Measurements from ENCODE around the gene GLIS1. TPM values are rescaled to one million over a fixed set of nuclear protein-coding genes. Genes with fewer than 3 reads are reported as not detected.

Gene GLIS1
- total and polyA plus RNA-seq, 11 donors = 0.06 to 0.35 (median 0.13) TPM; not detected in 6

GRCh38 chr1:53727461-53728092 lies 11.4 kb downstream of the GLIS1 start:
- WGBS, 4 donors = 92 to 95% (median 93%) methylated on average over 7 of the region's 7 CpGs
- TF ChIP-seq POLR2A (IDR thresholded peaks at IDR 0.05) = no peak
- no peak for TF ChIP-seq CTCF (IDR thresholded peaks at IDR 0.05)
- ATAC-seq = no peak

DNA sequence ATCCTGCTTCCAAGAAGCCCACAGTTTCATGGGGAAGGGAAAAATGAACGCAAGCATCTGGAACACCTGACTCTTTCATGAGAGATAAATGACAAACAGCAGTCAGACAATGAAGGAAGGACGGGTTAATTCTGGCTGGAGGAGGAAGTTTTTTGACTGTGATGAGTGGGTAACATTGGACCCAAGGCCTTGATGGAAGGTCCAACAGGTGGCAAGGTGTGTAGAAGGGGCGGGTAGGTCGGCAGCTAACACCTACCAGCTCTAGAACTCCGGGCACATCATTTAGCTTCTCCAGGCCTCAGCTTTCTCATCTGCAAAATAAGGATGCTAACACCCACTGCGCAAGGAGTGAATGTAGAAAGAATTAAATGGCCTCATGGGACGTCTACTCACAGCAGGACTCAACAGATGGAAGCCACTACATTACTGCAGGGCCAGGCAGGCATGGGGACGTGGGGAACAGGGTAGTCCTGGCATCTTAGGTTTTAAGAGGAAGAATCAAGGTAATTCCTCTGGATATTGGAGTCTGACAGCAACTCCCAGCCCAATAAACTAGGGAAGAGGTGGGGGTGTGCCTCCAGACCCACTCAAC lies 12.9 kb downstream of the GLIS1 start:
- Histone ChIP-seq H3K4me3 (no peak overlapping the region), H3K9me3 (no peaks in the 10 kb centered on the region), H3K36me3 (no peaks in the 10 kb centered on the region), H3K27ac (no peak overlapping the region), H3K4me1 (no peaks in the 10 kb centered on the region), H3K27me3 (peaks cover 0 to 2% (median 0%) of the 10 kb centered on the region in 9 donors)
- TF ChIP-seq POLR2A (IDR thresholded peaks at IDR 0.05) (no peak), CTCF (IDR thresholded peaks at IDR 0.05) (no peak)
- DNase-seq = no peak
- no peak for ATAC-seq
- 89 to 93% (median 89%) methylated on average over 8 of the region's 8 CpGs for WGBS, 4 donors
- intact Hi-C loops (cut with DNase I) = no loop called here

More at GRCh38 chr1:53727461-53728092, 11.4 kb downstream of the GLIS1 start:
- Histone ChIP-seq H3K4me3 (no peak overlapping the region), H3K27me3 (peaks cover 0 to 8% (median 0%) of the 10 kb centered on the region in 9 donors), H3K4me1 (no peaks in the 10 kb centered on the region), H3K36me3 (no peaks in the 10 kb centered on the region), H3K27ac (no peak overlapping the region), H3K9me3 (no peaks in the 10 kb centered on the region)
- no peak for DNase-seq
- intact Hi-C loops (cut with DNase I) = no loop called here

GRCh38 chr1:53725238-53725689 lies 13.7 kb downstream of the GLIS1 start:
- no peaks in the 10 kb centered on the region for H3K36me3 ChIP-seq
- no peaks in the 10 kb centered on the region for H3K4me1 ChIP-seq
- no peak overlapping the region for H3K4me3 ChIP-seq
- peak in 2 of 4 donors; percentile 24 to 26 for ATAC-seq
- peak in 2 of 12 donors; percentile 18 to 22 for TF ChIP-seq CTCF (IDR thresholded peaks at IDR 0.05)
- TF ChIP-seq POLR2A (IDR thresholded peaks at IDR 0.05) = no peak
- intact Hi-C loops (cut with DNase I) = no loop called here
- H3K27me3 ChIP-seq = peaks cover 0 to 4% (median 0%) of the 10 kb centered on the region in 9 donors
- no peak overlapping the region for H3K27ac ChIP-seq
- WGBS, 4 donors = 28 to 35% (median 32%) methylated on average over 6 of the region's 6 CpGs
- no peak for DNase-seq
- no peaks in the 10 kb centered on the region for H3K9me3 ChIP-seq

DNA sequence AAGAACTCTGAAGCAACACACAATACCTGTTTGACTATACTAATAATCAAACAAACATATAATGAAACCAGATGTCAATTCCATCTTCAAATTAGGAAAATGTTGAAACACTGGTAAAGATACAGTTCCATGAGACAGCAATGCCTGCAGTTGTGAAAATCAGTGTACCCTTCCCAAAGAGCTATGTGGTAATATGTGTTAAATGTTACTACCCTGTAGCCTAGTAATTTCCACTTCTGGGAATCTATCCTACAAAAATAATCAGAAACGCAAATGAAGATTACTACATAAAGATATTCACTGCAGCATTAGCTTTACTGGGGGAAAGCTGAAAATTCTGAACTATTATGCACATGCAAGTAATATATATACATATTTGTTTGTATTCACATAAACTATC lies 16.9 kb downstream of the GLIS1 start:
- 67 to 79% (median 76%) methylated on average over 1 of the region's 1 CpG for WGBS, 4 donors
- ATAC-seq (no peak), DNase-seq (no peak)
- no peak overlapping the region for H3K4me3 ChIP-seq
- H3K4me1 ChIP-seq = no peaks in the 10 kb centered on the region
- no peaks in the 10 kb centered on the region for H3K36me3 ChIP-seq
- intact Hi-C loops (cut with DNase I) = no loop called here
- peaks cover 0 to 16% (median 0%) of the 10 kb centered on the region in 9 donors for H3K27me3 ChIP-seq
- no peaks in the 10 kb centered on the region for H3K9me3 ChIP-seq
- TF ChIP-seq POLR2A (IDR thresholded peaks at IDR 0.05) (no peak), CTCF (IDR thresholded peaks at IDR 0.05) (no peak)
- no peak overlapping the region for H3K27ac ChIP-seq

Data from heart left ventricle (tissue), 16 donors.